DND-41 (cell line): ENCODE measurements around the gene C11orf16.

Experiments used
- CTCF ChIP-seq: IDR thresholded peaks from 2 replicates; pipeline ENCODE4 v1.5.1; 2012; ENCODE audit warnings: borderline replicate concordance, low read length, moderate library complexity, mild to moderate bottlenecking; ENCODE audit not compliant: poor library complexity, severe bottlenecking; ENCODE audit errors: extremely low read depth
- EZH2 ChIP-seq: IDR thresholded peaks from 3 replicates; pipeline ENCODE4 v1.6.1; 2012; ENCODE audit warnings: borderline replicate concordance, low read depth, mild to moderate bottlenecking, moderate library complexity, low read length, inconsistent platforms; ENCODE audit not compliant: severe bottlenecking

- no peak for TF ChIP-seq CTCF
- no peak for TF ChIP-seq EZH2
Measured at GRCh38 chr11:8967184-8967583, 34.4 kb upstream of the C11orf16 start.
